ENCODE data around the gene BCL6. TPM values are rescaled to one million over a fixed set of nuclear protein-coding genes. Genes with fewer than 3 reads are reported as not detected.

The BCL6 gene
- polyA plus RNA-seq, 3 donors = 33.2 to 349 (median 34.9) TPM

DNA sequence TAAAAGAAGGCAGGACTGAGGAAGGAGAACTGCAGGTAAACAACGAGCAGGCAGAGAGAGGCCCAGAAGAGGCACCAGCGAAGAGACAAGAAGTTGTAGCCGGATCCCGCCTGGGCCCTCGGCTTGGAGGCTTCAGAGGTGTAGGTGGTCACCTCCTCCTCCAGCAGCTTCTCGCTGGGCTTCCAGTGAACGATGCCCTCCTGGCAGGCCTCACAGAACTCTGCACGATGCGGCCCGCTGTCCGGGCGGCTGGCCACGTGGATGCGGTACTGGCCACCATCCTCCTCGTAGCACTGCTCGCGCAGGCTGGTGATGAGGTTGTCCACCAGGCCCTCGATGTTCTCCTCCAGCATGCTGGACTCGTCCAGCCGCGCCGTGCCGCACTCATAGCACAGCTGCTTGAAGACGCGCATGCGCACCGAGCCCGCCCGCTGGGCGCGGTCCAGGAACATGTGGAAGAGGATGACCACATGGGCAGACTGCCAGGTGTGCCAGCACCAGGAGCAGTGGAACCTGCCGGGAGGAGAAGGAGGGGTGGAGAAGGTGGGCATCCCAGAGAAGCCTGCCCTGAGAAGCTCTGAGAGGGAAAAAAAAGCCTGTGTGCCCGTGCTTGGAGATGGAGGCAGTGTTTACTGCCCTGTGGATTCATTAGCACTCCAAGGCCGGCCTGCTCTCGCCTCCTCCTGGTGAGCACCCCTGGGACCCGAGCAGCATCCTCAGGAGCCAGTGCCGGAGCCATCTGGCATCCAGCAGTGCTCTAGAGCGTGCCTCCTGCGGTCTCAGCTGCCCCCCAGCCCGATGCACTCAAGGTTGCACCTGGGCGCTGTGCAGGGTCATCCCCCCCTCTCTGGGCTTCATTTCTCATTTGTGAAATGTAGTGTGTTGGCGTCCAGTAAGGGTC lies 46.5 kb downstream of the BCL6 start:
- DNase-seq = no peak
- H3K9me3 ChIP-seq (replicated peaks in 1 of 2; ENCODE audit: control insufficient read depth in 1 of 2, insufficient read depth in 1 of 2, low read length in 2 of 2) = no peaks in the 10 kb centered on the region
- TF ChIP-seq, protein P1, sequence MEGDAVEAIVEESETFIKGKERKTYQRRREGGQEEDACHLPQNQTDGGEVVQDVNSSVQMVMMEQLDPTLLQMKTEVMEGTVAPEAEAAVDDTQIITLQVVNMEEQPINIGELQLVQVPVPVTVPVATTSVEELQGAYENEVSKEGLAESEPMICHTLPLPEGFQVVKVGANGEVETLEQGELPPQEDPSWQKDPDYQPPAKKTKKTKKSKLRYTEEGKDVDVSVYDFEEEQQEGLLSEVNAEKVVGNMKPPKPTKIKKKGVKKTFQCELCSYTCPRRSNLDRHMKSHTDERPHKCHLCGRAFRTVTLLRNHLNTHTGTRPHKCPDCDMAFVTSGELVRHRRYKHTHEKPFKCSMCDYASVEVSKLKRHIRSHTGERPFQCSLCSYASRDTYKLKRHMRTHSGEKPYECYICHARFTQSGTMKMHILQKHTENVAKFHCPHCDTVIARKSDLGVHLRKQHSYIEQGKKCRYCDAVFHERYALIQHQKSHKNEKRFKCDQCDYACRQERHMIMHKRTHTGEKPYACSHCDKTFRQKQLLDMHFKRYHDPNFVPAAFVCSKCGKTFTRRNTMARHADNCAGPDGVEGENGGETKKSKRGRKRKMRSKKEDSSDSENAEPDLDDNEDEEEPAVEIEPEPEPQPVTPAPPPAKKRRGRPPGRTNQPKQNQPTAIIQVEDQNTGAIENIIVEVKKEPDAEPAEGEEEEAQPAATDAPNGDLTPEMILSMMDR (IDR thresholded peaks at IDR 0.05) = no peak
- peaks cover 6 to 9% (median 9%) of the 10 kb centered on the region in 3 donors for H3K27me3 Mint-ChIP-seq (ENCODE audit: low read depth in 3 of 3)
- intact Hi-C loops (cut with micrococcal nuclease) = no loop called here
- H3K27ac ChIP-seq (ENCODE audit: low read depth in 1 of 2, low read length in 2 of 2) = no peak overlapping the region
- no peaks in the 10 kb centered on the region for H3K36me3 Mint-ChIP-seq
- H3K27ac Mint-ChIP-seq = no peak overlapping the region
- no peaks in the 10 kb centered on the region for H3K27me3 ChIP-seq (ENCODE audit: control insufficient read depth in 2 of 2, insufficient read depth in 2 of 2, low read length in 2 of 2)
- no peak overlapping the region for H3K9ac ChIP-seq (ENCODE audit: insufficient read depth, low read length, poor library complexity, severe bottlenecking)
- H3K9me3 Mint-ChIP-seq = peaks cover 0 to 2% (median 0%) of the 10 kb centered on the region in 7 donors
- H2AFZ ChIP-seq (ENCODE audit: insufficient read depth, low read depth, low read length, poor library complexity, severe bottlenecking) = no peak overlapping the region
- no peak overlapping the region for H3K4me3 Mint-ChIP-seq
- no peaks in the 10 kb centered on the region for H3K36me3 ChIP-seq (replicated peaks in 1 of 2; ENCODE audit: control insufficient read depth in 1 of 2, insufficient read depth in 2 of 2, low read length in 2 of 2)
- WGBS (ENCODE audit: insufficient coverage) = 97% methylated on average over 22 of the region's 42 CpGs
- H3K4me1 Mint-ChIP-seq = peaks cover 3% of the 10 kb centered on the region
- no peaks in the 10 kb centered on the region for H3K79me2 ChIP-seq (ENCODE audit: insufficient read depth, low read length)
- no peak overlapping the region for H3K4me2 ChIP-seq (replicated peaks; ENCODE audit: extremely low read depth, low read length, poor library complexity, severe bottlenecking)
- H4K20me1 ChIP-seq (ENCODE audit: insufficient read depth, low read length) = no peaks in the 10 kb centered on the region
- no peak overlapping the region for H3K4me3 ChIP-seq (replicated peaks in 1 of 3; ENCODE audit: low read depth in 2 of 3, low read length in 3 of 3)
- H3K4me1 ChIP-seq (ENCODE audit: control insufficient read depth in 1 of 2, insufficient read depth in 2 of 2, low read length in 2 of 2) = no peaks in the 10 kb centered on the region

DNA sequence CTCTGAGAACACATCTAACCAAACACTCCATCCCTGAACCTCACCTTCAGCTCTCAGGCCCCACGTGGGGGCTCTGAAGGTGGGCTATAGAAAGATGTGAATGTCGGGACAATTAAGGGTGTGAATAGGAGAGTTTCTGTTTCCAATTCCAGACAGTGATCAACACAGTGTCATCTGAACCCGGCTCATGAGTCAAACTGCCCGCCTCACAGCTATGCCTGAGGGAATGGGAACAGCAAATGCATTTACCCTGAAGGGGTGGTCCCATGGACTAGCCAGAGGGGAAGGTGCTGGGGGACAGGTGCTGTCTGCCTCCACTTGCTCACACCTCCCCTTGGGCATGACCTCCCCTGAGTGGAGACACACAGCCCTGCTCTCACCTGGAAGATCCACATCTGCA lies 49.2 kb downstream of the BCL6 start:
- DNase-seq = no peak
- WGBS (ENCODE audit: insufficient coverage) = 60% methylated on average over 1 of the region's 4 CpGs
- Histone ChIP-seq H3K36me3 (replicated peaks in 1 of 2; ENCODE audit: control insufficient read depth in 1 of 2, insufficient read depth in 2 of 2, low read length in 2 of 2) (no peaks in the 10 kb centered on the region), H3K9me3 (replicated peaks in 1 of 2; ENCODE audit: control insufficient read depth in 1 of 2, insufficient read depth in 1 of 2, low read length in 2 of 2) (peaks cover 0 to 4% of the 10 kb centered on the region in 2 donors), H3K27ac (ENCODE audit: low read depth in 1 of 2, low read length in 2 of 2) (no peak overlapping the region), H3K27me3 (ENCODE audit: control insufficient read depth in 2 of 2, insufficient read depth in 2 of 2, low read length in 2 of 2) (no peaks in the 10 kb centered on the region), H3K4me1 (ENCODE audit: control insufficient read depth in 1 of 2, insufficient read depth in 2 of 2, low read length in 2 of 2) (no peaks in the 10 kb centered on the region), H2AFZ (ENCODE audit: insufficient read depth, low read depth, low read length, poor library complexity, severe bottlenecking) (no peak overlapping the region), H3K9ac (ENCODE audit: insufficient read depth, low read length, poor library complexity, severe bottlenecking) (no peak overlapping the region), H3K79me2 (ENCODE audit: insufficient read depth, low read length) (no peaks in the 10 kb centered on the region), H4K20me1 (ENCODE audit: insufficient read depth, low read length) (no peaks in the 10 kb centered on the region), H3K4me2 (replicated peaks; ENCODE audit: extremely low read depth, low read length, poor library complexity, severe bottlenecking) (no peak overlapping the region), H3K4me3 (replicated peaks in 1 of 3; ENCODE audit: low read depth in 2 of 3, low read length in 3 of 3) (no peak overlapping the region)
- Mint-ChIP-seq H3K9me3 (peaks cover 0 to 4% (median 2%) of the 10 kb centered on the region in 7 donors), H3K4me3 (no peak overlapping the region), H3K4me1 (peaks cover 2% of the 10 kb centered on the region), H3K36me3 (no peaks in the 10 kb centered on the region), H3K27me3 (ENCODE audit: low read depth in 3 of 3) (peaks cover 11 to 16% (median 15%) of the 10 kb centered on the region in 3 donors), H3K27ac (peak overlapping the region in 1 of 7 donors; percentile 41)
- TF ChIP-seq, protein P1 (IDR thresholded peaks at IDR 0.05) = no peak
- intact Hi-C loops (cut with micrococcal nuclease) = no loop called here

Measured in CD14-positive monocyte (primary cell).